Measurements from ENCODE around the gene OR10H2. TPM values are rescaled to one million over a fixed set of nuclear protein-coding genes. Genes with fewer than 3 reads are reported as not detected.
"Not testable (repeated sequence)": the region's sequence is repeated elsewhere in the genome, so short reads cannot be mapped to it uniquely, and the experiment has no call there.

The OR10H2 gene, protein sequence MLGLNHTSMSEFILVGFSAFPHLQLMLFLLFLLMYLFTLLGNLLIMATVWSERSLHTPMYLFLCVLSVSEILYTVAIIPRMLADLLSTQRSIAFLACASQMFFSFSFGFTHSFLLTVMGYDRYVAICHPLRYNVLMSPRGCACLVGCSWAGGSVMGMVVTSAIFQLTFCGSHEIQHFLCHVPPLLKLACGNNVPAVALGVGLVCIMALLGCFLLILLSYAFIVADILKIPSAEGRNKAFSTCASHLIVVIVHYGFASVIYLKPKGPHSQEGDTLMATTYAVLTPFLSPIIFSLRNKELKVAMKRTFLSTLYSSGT
- total RNA-seq: not detected in 2 replicates

DNA sequence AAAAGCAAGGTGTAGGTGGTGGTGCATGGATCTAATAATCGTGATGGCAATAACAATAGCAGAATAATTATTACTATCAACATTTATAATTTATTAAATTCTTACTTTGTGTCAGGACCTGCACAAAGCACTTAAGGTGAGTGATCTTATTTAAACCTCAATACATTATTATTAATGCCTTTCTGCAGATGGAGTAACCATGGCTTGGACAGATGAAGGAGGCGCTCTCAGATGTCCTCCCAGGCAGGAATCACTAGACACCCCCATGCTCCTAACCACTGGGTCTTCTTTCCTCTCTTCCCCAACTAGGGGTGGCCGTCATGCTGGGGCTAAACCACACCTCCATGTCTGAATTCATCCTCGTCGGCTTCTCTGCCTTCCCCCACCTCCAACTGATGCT, at the start of gene OR10H2:
OR10H2 (plus strand) TSS at position 301 of the 400 bp plus-strand sequence; CDS start at position 321, 20 bp downstream.
- DNase-seq (ENCODE audit: extremely low read depth, low read depth, low spot score): no peak

DNA sequence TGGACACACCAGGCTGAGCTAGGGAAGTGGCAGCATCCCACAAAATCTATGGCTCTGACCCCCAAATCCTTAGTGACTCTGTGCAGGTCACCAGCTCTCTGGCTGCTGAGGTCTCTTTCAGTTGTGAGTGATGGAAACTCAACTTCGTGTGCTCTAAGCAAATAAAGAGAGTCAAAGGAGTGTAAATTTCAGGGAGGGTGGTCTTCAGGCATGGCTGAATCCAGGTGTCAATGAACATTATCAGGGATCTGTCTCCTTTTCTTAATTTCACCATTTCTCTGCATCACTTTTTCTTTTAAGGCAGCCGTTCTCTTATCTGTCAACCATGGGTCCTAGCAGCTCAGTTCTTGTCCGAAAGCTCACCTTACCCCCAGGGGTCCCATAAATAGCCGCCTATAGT, 48.7 kb upstream of the OR10H2 start:
- DNase-seq (ENCODE audit: extremely low read depth, low read depth, low spot score): no peak

DNA sequence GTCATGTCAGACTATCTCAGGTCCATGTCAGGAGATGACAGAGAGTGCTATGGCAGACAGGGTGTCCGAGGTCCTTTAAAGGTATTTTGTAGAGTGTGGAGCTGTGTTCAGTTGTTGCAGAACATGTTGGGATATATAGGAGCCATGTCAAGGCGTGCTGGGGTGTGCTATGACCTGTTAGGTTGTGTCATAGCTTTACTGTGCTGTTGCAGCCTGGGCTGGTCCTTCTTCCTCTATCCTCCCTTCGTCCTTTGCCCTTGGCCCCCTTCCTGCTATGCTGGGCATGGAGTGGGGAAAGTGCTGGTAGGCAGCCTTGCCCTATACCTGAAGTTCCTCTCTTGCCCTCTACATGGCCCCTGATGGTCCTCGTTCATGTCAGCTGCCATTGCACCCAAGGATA, 48.0 kb upstream of the OR10H2 start:
- not testable (repeated sequence) for DNase-seq (ENCODE audit: extremely low read depth, low read depth, low spot score)

- DNase-seq (ENCODE audit: extremely low read depth, low read depth, low spot score): no peak
Observed at GRCh38 chr19:15680478-15681322, 47.1 kb upstream of the OR10H2 start.

- DNase-seq (ENCODE audit: extremely low read depth, low read depth, low spot score): no peak
Observed at GRCh38 chr19:15683411-15683810, 44.4 kb upstream of the OR10H2 start.

DNA sequence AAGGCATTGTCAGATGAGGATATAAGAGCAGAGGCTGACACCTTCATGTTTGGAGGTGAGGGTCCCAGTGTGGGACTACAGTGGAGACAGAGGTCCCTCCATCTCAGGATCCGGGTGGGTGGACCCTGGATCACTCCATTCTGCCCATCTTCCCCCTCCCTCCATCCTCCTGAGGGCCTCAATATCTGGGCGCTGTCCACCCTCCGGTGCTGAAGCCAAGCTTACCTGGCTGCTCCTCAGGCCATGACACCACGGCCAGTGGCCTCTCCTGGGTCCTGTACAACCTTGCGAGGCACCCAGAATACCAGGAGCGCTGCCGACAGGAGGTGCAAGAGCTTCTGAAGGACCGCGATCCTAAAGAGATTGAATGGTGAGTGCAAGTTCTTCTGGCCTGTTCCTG, 43.0 kb upstream of the OR10H2 start:
- no peak for DNase-seq (ENCODE audit: extremely low read depth, low read depth, low spot score)

DNA sequence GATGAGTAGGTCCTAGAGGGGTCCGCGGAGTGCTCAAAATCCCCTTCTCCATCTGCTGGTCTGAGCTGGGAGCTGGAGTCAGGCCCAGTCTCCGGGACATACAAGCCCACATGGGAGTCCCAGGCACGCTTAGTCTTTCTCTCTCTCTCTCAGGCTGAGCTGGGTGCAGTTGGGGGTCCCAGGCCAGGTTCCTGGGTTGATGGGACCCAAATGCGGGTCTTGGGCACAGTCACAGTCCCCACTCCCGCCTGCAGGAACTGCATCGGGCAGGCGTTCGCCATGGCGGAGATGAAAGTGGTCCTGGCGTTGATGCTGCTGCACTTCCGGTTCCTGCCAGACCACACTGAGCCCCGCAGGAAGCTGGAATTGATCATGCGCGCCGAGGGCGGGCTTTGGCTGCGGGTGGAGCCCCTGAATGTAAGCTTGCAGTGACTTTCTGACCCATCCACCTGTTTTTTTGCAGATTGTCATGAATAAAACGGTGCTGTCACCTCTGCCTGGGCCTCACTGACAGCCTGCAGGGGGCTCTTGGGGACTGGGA, 31.1 kb upstream of the OR10H2 start:
- no peak for DNase-seq (ENCODE audit: extremely low read depth, low read depth, low spot score)

DNA sequence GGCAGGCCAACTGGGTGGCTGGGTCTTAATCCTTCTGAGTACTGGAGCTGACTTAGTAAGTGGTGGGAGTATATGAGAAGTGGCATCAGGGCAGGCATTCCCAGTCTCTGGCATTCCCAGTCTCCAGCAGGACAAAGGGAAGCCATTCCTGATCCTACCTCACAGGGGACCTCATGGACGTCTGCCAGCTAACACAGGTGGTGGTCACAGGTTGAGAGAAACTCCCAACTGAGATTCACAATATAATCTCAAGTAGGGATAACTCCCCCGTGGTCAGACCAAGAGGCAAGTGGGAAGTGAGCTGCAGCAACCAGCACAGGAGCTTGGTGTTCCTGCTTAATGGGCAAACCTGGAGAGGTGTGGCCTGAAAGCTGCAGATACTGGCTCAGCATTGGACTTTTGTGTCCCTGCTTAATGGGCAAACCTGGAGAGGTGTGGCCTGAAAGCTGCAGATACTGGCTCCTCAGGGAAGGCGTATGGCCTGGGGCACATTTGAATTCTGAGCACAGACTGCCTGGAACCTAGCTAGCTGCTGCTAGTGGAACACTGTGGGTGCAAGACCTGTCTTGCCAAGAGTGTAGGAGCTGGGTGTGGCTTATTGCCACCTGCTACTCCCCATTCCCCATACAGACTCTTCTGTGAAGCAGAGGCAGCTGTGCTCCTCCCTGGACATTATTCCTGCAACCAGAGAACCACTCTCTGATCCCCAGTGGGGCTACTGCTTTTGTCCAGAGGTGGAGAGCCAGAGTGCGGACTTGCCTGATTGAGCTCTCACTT, 25.9 kb upstream of the OR10H2 start:
- DNase-seq (ENCODE audit: extremely low read depth, low read depth, low spot score): no peak

- DNase-seq (ENCODE audit: extremely low read depth, low read depth, low spot score): peak; percentile 12
Observed at GRCh38 chr19:15702534-15702930, 25.3 kb upstream of the OR10H2 start.

GRCh38 chr19:15714638-15715037, 13.2 kb upstream of the OR10H2 start:
- no peak for DNase-seq (ENCODE audit: extremely low read depth, low read depth, low spot score)

DNA sequence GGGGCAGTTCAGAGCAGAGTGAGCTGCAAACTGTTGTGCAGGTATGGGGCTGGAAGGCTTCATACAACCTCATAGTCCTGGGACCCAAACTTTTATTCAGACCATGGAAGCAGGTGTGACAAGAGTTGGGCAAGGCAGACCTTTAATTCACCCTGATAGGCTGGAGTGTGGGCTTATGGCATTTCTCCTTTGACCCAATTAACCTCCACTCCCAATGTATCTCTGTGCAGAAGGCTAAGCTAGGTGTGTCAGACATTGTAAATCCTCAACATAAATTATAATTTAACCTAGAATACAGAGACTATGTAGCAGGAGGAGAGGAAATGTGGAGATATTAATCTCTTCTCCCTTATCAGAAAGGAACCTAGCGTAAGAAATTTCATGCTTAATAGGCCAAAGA, 12.2 kb upstream of the OR10H2 start:
- DNase-seq (ENCODE audit: extremely low read depth, low read depth, low spot score): no peak

- no peak for DNase-seq (ENCODE audit: extremely low read depth, low read depth, low spot score)
Observed at GRCh38 chr19:15717809-15718208, 10.0 kb upstream of the OR10H2 start.

DNA sequence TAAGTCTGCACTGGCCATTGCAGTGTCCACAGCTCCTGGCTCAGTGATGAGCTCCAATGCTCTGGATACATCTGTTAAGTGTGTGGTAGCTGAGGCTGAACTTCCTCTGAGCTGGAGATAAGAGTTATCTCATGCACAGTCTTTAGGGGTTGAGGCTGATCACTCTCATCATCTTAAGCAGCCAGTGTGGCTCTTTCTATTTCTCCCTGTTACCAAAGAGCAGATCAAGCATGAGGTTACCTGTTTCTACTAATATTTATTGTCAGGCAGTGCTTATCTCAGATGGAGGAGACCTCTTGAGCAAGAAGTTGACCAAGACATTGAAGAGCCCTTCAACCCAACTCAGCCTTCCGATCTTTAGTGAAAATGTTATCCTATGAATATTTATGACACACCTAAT, 6.6 kb upstream of the OR10H2 start:
- no peak for DNase-seq (ENCODE audit: extremely low read depth, low read depth, low spot score)

DNA sequence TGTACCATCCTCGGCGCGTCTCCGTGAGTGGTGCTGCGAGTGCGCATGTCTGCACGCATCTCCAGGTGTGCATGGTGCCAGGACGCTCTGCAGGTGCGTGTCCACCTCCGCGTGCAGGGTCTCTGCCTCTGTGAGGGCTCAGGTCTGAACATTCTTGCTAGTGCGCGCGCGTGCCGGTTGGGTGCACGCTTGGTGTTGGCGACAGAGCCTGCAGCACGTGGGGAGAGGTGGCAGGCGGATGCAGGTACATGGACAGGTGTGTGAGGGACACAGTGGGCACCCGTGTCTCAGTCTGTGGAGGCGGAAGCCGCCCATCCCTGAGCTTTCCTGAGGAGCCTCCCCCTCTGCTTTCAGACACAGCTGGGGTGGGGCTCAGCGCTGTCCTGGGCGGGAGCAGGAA, 4.9 kb upstream of the OR10H2 start:
- no peak for DNase-seq (ENCODE audit: extremely low read depth, low read depth, low spot score)

GRCh38 chr19:15730538-15730937, 2.7 kb downstream of the OR10H2 start:
- no peak for DNase-seq (ENCODE audit: extremely low read depth, low read depth, low spot score)

DNA sequence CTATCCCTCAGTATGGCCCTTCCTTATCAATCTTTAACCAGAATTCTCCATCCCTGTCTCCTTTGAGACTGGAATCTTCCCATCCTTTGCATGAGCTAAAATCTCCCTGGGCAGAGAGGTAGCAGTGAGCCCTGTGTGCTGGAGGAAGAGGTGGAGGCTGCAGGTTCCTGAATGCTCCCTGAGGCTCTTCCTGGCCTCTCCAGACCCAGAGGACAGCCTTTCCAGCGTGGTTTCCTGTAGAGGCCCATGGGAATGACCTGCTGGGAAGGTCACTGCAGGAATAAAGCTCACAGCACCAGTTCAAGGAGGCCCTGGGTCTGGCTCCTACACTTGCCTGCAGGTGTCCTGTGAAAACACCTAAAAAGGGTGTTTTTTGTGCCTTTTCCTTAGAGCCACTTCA, 4.6 kb downstream of the OR10H2 start:
- DNase-seq (ENCODE audit: extremely low read depth, low read depth, low spot score): no peak

DNA sequence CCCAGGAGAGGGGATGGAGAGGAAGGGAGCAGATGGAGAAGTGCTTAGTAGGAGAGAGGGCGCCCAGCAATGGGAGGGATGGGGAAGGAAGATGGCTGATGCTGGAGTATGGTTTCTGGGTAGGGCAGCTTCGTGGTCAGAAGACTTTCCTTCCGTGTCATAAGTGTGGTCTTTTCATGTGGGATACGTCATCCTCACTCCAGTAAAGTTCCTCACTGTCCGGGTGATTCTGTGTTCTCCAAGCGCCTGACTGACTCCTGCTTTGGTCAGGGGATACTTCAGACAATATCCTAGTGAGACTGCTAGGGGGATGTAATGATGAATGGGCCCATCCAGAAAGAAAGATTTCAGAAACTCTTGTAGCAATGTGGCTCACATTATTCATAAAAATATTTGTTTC, 6.1 kb downstream of the OR10H2 start:
- DNase-seq (ENCODE audit: extremely low read depth, low read depth, low spot score): no peak

DNA sequence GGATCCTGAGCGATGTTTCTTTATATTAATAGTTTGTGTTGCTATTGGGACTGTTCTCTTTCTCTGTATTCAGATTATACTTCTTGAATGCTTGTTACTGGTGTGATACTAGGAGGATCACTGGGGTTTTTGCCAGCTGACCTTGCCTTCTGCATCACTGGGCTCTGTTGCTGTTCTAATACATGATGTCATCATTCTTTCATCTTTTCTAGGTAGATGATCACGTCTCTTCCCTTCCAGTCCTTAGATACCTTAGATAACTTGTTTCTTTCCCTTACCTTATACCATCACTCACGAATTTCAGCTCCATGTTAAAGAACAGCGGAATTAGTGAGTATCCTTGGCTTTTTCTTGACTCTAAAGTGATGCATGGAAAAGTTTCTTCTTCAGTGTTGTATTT, 9.9 kb downstream of the OR10H2 start, which contains the start of gene OR10H3:
OR10H3 (plus strand) TSS at position 264 of the 400 bp plus-strand sequence. CDS start 3,408 bp downstream, outside the sequence.
- no peak for DNase-seq (ENCODE audit: extremely low read depth, low read depth, low spot score)

GRCh38 chr19:15740785-15741184, 13.0 kb downstream of the OR10H2 start:
- DNase-seq (ENCODE audit: extremely low read depth, low read depth, low spot score): no peak

DNA sequence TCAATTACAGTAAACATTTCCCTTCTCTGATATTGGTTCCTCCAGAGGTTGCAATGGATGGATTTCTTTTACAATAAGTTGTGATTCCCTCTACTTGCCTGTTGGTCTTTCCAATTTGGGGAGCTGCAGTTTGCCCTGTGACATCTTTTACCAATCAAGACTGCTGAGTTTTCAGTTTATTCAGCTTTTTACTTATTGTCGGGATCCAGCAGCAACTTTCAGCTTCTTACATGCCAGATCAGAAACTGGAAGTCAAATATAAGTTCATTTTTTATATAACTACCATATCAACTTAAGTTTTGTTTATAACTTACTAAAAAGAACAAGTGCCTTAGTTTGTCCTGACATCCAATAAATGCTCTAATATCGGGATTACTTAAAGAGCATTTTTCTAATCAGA, 20.4 kb downstream of the OR10H2 start:
- no peak for DNase-seq (ENCODE audit: extremely low read depth, low read depth, low spot score)

DNA sequence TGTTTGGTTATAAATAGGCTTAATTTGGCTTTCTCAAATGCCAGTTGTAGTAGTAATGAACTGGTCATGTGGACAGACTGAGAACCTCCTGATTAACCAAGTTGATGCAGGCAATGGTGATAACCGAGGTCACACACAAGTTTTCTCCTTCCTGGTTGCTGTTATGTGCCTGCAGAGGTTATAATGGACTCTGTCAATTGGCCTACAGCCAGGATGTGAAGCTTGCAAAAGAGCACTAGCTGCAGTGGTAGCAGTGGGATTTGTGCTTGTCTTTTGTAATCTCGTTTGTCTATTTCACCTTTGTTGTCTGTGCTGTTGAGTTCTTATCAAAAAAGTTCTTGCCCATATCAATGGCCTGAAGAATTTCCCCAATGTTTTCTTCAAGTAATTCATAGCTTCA, 30.6 kb downstream of the OR10H2 start:
- DNase-seq (ENCODE audit: extremely low read depth, low read depth, low spot score): no peak
